Activated T-helper 17 cell treated with anti-CD3 and anti-CD28 coated beads, Interleukin-2, amount 50 U/mL, for 72 hours (primary cell): Measurements from ENCODE around the gene DGCR6L. TPM values are rescaled to one million over a fixed set of nuclear protein-coding genes. Genes with fewer than 3 reads are reported as not detected.
"Not testable (repeated sequence)": the region's sequence is repeated elsewhere in the genome, so short reads cannot be mapped to it uniquely, and the experiment has no call there.

Experiments used
- ATAC-seq: fragments of 150-1000 bp; cut with Tn5 transposase; replicated peaks from 2 replicates; pipeline ENCODE4 v1.10.0; 2021; ENCODE audit warnings: mild to moderate bottlenecking, moderate library complexity
- H3K27ac Mint-ChIP-seq: one replicate; pipeline ENCODE4 v1.8.0; 2022; ENCODE audit warnings: mixed read lengths
- H3K27me3 Mint-ChIP-seq: one replicate; pipeline ENCODE4 v1.8.0; 2022; ENCODE audit warnings: mixed read lengths
- H3K36me3 Mint-ChIP-seq: one replicate; pipeline ENCODE4 v1.8.0; 2022; ENCODE audit warnings: low read depth, mild to moderate bottlenecking, mixed read lengths
- H3K4me1 Mint-ChIP-seq: one replicate; pipeline ENCODE4 v1.8.0; 2022; ENCODE audit warnings: mixed read lengths
- H3K4me3 Mint-ChIP-seq: one replicate; pipeline ENCODE4 v1.8.0; 2022; ENCODE audit warnings: mild to moderate bottlenecking, mixed read lengths
- H3K9me3 Mint-ChIP-seq: one replicate; pipeline ENCODE4 v1.8.0; 2022; ENCODE audit warnings: mixed read lengths
- total RNA-seq, 2 donors: library from RNA; stranded (reverse); gene quantifications; one replicate each; pipeline ENCODE4 v1.2.3, GENCODE V29; 2022

Gene DGCR6L
- total RNA-seq, 2 donors from 2014 or later = 20.5 to 29.2 TPM

- Mint-ChIP-seq H3K27me3 (no peaks in the 10 kb centered on the region), H3K27ac (no peak overlapping the region), H3K4me1 (no peaks in the 10 kb centered on the region), H3K9me3 (no peaks in the 10 kb centered on the region), H3K36me3 (no peaks in the 10 kb centered on the region), H3K4me3 (no peak overlapping the region)
- no peak for ATAC-seq
These were observed 48.5 kb downstream of the DGCR6L start for GRCh38 chr22:20271114-20271994.

- not testable (repeated sequence) for H3K4me1 Mint-ChIP-seq, ATAC-seq, H3K36me3 Mint-ChIP-seq
These were observed 49.4 kb downstream of the DGCR6L start for GRCh38 chr22:20270190-20271113.

DNA sequence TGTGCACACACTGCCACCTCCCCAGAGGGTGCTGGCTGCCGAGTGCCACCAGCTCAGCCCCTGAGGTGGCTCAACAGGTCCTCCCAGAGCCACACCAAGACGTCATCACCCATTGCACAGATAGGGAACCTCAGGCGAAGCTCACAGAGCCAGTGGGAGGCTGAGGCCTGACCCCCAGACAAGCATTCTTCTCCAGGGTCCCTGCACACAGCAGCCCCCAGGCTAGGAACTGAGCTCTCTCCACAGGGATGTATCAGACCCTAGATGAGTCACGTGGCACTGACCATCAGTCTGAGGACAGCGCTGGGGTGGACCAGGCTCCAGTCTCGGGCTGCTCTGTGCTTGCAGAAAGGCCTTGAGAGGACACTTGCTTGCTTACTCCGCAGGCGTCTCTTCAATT is 50.2 kb downstream of the DGCR6L start:
- H3K4me1 Mint-ChIP-seq, H3K27me3 Mint-ChIP-seq, ATAC-seq, H3K9me3 Mint-ChIP-seq, H3K4me3 Mint-ChIP-seq, H3K36me3 Mint-ChIP-seq, H3K27ac Mint-ChIP-seq: not testable (repeated sequence)

More at GRCh38 chr22:20270190-20271113, 49.4 kb downstream of the DGCR6L start:
- not testable (repeated sequence) for H3K4me3 Mint-ChIP-seq, H3K9me3 Mint-ChIP-seq, H3K27me3 Mint-ChIP-seq, H3K27ac Mint-ChIP-seq

DNA sequence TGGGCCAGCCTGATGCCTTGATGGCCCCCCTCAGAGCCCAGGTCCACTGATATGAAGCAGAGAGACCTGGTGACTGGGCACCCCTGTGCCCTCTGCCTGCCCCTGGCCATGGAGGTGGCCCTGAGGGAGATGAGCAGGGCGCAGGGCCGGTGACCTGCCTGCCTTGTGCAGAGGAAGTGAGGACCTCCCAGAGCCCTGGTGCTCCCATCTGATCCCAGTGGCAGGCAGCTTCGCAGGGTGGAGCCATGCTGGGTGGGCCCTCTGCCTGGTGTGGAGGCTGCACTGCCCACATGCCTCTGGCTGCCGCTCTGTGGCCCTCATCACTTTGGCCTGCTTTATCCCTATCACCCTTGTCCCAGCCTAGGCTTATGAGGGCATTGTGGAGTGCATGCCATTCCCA is 50.7 kb downstream of the DGCR6L start:
- not testable (repeated sequence) for H3K27ac Mint-ChIP-seq, H3K36me3 Mint-ChIP-seq, H3K4me1 Mint-ChIP-seq, H3K9me3 Mint-ChIP-seq, H3K27me3 Mint-ChIP-seq, ATAC-seq
- H3K4me3 Mint-ChIP-seq = peak overlapping the region; percentile 70

GRCh38 chr22:20268279-20269012 is 51.4 kb downstream of the DGCR6L start, which contains the start of gene RTN4R:
Gene RTN4R, minus strand, starts transcription at chr22:20268318. Its CDS starts 226 bp downstream, at chr22:20268092.
- Mint-ChIP-seq H3K9me3 (no peaks in the 10 kb centered on the region), H3K36me3 (no peaks in the 10 kb centered on the region), H3K4me1 (no peaks in the 10 kb centered on the region), H3K4me3 (peak within 1 kb of the TSS; percentile 70), H3K27ac (no peak within 1 kb of the TSS), H3K27me3 (no peaks in the 10 kb centered on the region)
- ATAC-seq = peak; percentile 87

GRCh38 chr22:20267441-20268278 is 52.2 kb downstream of the DGCR6L start:
- Mint-ChIP-seq H3K4me3 (peak overlapping the region; percentile 21), H3K27ac (no peak overlapping the region), H3K9me3 (no peaks in the 10 kb centered on the region), H3K27me3 (no peaks in the 10 kb centered on the region), H3K4me1 (no peaks in the 10 kb centered on the region), H3K36me3 (no peaks in the 10 kb centered on the region)
- ATAC-seq = no peak

GRCh38 chr22:20266667-20267440 is 53.0 kb downstream of the DGCR6L start:
- not testable (repeated sequence) for H3K27ac Mint-ChIP-seq, H3K36me3 Mint-ChIP-seq, H3K27me3 Mint-ChIP-seq, H3K9me3 Mint-ChIP-seq, H3K4me1 Mint-ChIP-seq, ATAC-seq
- peak overlapping the region; percentile 21 for H3K4me3 Mint-ChIP-seq

DNA sequence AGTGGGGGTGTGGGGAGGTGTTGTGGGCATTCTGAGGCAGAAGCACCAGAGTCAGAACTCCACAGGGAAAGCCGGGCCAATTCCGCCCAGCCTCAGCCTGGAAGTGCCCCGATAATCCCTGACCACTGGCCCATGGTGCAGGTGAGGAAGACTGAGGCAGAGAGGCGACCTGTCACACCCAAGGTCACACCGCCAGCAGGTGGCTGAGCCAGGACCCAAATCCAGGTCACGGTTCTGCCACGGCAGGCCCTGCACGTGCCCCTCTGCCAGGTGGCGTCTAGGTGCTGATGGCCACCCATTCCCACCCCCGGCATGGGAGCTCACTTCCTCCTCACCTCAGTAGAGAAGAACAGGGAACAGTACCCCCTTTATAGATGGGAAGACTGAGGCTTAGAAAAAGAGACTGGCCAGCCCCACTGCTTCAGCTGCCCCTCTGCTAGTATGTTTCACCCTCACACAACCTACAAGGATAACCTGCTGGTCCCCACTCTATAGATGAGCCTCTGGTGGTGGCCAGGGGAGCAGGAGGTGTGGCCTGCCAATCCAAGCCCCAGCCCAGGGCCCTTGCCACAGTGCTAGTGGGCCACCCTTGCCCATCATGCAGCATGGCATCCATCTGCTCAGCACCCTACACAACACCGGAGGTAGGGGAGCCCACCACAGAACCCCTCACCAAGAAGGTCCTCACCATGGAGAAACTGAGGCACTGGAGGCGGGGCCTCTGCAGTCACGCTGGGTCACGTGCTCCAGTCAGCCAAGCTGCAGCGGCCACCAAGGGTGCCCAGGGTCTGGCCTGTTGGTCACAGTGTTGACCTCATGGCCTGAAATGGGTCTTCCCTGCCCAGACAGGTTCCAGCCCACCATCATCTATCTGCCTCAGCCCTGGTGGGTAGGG is 53.8 kb downstream of the DGCR6L start:
- H3K27ac Mint-ChIP-seq, H3K4me1 Mint-ChIP-seq, ATAC-seq, H3K9me3 Mint-ChIP-seq, H3K27me3 Mint-ChIP-seq, H3K36me3 Mint-ChIP-seq: not testable (repeated sequence)
- peak overlapping the region; percentile 21 for H3K4me3 Mint-ChIP-seq

DNA sequence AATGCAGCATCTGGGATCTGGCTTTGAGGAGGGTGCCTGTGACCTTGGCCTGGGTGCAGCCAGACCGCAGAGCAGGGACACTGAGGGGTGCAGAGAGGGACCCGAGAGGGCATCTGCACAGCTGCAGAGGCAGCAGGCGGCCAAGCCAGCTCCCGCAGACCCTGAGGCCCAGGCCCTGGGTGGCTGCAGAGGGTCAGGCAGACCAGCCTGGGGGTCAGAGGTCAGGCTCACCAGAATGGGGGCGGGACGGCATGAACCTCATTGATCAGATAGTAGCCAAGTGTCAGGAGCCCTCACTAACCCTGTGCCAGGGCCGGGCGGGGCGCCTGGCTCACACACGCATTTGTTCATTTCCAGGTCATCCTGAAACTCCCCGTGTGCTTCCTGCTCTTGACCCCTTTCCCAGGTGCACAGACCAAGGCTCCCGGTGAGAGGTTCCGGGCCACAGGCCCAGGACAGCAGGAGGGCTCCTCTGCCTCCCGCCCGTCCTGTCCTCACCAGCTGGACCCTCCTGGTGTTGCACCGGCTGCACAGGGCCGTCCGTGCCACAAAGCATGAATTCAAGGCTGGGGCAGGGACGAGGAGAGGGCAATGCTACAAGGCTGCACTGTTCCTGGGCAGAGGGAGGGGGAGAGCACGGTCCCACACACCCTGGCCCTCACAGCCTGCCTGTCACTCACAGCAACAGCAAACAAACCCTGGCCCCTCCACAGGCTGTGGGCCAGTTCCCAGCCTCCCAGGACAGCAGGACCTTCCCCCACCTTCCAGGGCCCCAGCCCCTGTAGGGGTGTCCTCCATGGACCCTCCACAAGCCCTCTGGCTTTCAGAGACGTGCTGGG is 55.0 kb downstream of the DGCR6L start:
- no peak overlapping the region for H3K27ac Mint-ChIP-seq
- H3K36me3 Mint-ChIP-seq = no peaks in the 10 kb centered on the region
- no peaks in the 10 kb centered on the region for H3K27me3 Mint-ChIP-seq
- no peak overlapping the region for H3K4me3 Mint-ChIP-seq
- ATAC-seq = no peak
- no peaks in the 10 kb centered on the region for H3K9me3 Mint-ChIP-seq
- H3K4me1 Mint-ChIP-seq = no peaks in the 10 kb centered on the region
